SIG-M5 treated with dmso at 0.1 percent for 504 hours (cell line): ENCODE measurements around the gene SYNPO2L.

Experiments used
- DNase-seq: peaks from one replicate; lab custom pipeline; 2025; ENCODE audit not compliant: unreplicated experiment; lab: John Stamatoyannopoulos, UW

Gene SYNPO2L

GRCh38 chr10:73650537-73651331 lies 5.1 kb downstream of the SYNPO2L start:
- peak; percentile 81 for DNase-seq

GRCh38 chr10:73649876-73650536 lies 5.8 kb downstream of the SYNPO2L start:
- DNase-seq: no peak

GRCh38 chr10:73648975-73649829 lies 6.6 kb downstream of the SYNPO2L start:
- DNase-seq: no peak

GRCh38 chr10:73647875-73648651 lies 7.8 kb downstream of the SYNPO2L start:
- DNase-seq: no peak

GRCh38 chr10:73647211-73647874 lies 8.5 kb downstream of the SYNPO2L start:
- DNase-seq: no peak

- no peak for DNase-seq
Observed at GRCh38 chr10:73646598-73647041, 9.2 kb downstream of the SYNPO2L start.

- DNase-seq: peak; percentile 9
Observed at GRCh38 chr10:73645251-73645650, 10.6 kb downstream of the SYNPO2L start.

- DNase-seq: no peak
Observed at GRCh38 chr10:73644767-73645166, 11.1 kb downstream of the SYNPO2L start.

- peak; percentile 48 for DNase-seq
Observed at GRCh38 chr10:73644015-73644743, 11.7 kb downstream of the SYNPO2L start.

- DNase-seq: no peak
Observed at GRCh38 chr10:73643362-73643761, 12.5 kb downstream of the SYNPO2L start.

GRCh38 chr10:73641328-73642060 lies 14.3 kb downstream of the SYNPO2L start, which contains the start of gene MYOZ1:
TSS of gene MYOZ1 (minus strand) at chr10:73641474. CDS start at chr10:73640017, 1,457 bp downstream.
- peak; percentile 36 for DNase-seq

- no peak for DNase-seq
Observed at GRCh38 chr10:73639286-73639685, 16.5 kb downstream of the SYNPO2L start.

- DNase-seq: no peak
Observed at GRCh38 chr10:73635781-73636180, 20.0 kb downstream of the SYNPO2L start.

GRCh38 chr10:73634421-73634820 lies 21.4 kb downstream of the SYNPO2L start:
- no peak for DNase-seq

GRCh38 chr10:73629165-73629564 lies 26.7 kb downstream of the SYNPO2L start:
- no peak for DNase-seq

- DNase-seq: no peak
Observed at GRCh38 chr10:73628405-73628804, 27.4 kb downstream of the SYNPO2L start.

GRCh38 chr10:73627300-73627699 lies 28.5 kb downstream of the SYNPO2L start:
- no peak for DNase-seq

- peak; percentile 96 for DNase-seq
Observed at GRCh38 chr10:73625884-73626752, 29.7 kb downstream of the SYNPO2L start.
